Mucosa of descending colon (tissue), 3 donors: ENCODE data around the gene BBC3. TPM values are rescaled to one million over a fixed set of nuclear protein-coding genes. Genes with fewer than 3 reads are reported as not detected.

ENCODE experiments used
- ATAC-seq: fragments of 200-7000 bp; cut with Tn5 transposase; one replicate; pipeline ENCODE4 v1.9.1; 2020; ENCODE audit warnings: mild to moderate bottlenecking, moderate library complexity
- DNase-seq, 3 donors: peaks; one replicate each; pipeline ENCODE4 v3.0.0-alpha.2; 2020
- H3K36me3 ChIP-seq: fragments of 200-600 bp; one replicate; pipeline ENCODE4 v1.8.0; 2021; ENCODE audit warnings: low read depth, mild to moderate bottlenecking
- H3K4me1 ChIP-seq: fragments of 200-600 bp; one replicate; pipeline ENCODE4 v1.8.0; 2021; ENCODE audit warnings: low read depth, mild to moderate bottlenecking
- H3K4me3 ChIP-seq: fragments of 200-600 bp; one replicate; pipeline ENCODE4 v1.8.0; 2021; ENCODE audit warnings: mild to moderate bottlenecking
- H3K9me3 ChIP-seq: fragments of 200-600 bp; one replicate; pipeline ENCODE4 v1.8.0; 2021; ENCODE audit warnings: mild to moderate bottlenecking
- intact Hi-C, 2 donors: fragments of 100-400 bp; cut with DNase I in 1 of 2; cut with micrococcal nuclease in 1 of 2; formaldehyde crosslinking; loops; one replicate each; pipeline versions ENCODE4 v1.11.0 to v1.11.1; 2022; cut with DNase I, micrococcal nuclease
- total RNA-seq, 3 donors: library from RNA; stranded (reverse); fragmentation: NEBNext Ultra II Directional in 2 of 3; extraction: Animal tissue kit (Norgen Biotek cat#: 25700) in 2 of 3; gene quantifications; one replicate each; pipeline versions ENCODE4 v1.2.1 to v1.2.4, GENCODE V29; 2021 to 2023
- TF ChIP-seq, protein P1 (sequence below): fragments of 200-600 bp; IDR thresholded peaks from one replicate; pipeline ENCODE4 v1.8.0; 2022; ENCODE audit warnings: antibody characterized with exemption, mild to moderate bottlenecking
- donor health status: DM: no; HTN: no; CAD: no; lungs with moderate emphysema.
- donor health status: DM: no; HTN: no; CAD: no.
- donor health status: DM: no; HTN: yes; CAD: no.

Gene BBC3
- total RNA-seq, 3 donors from 2014 or later, result 18.3 to 24.9 (median 22.8) TPM

DNA sequence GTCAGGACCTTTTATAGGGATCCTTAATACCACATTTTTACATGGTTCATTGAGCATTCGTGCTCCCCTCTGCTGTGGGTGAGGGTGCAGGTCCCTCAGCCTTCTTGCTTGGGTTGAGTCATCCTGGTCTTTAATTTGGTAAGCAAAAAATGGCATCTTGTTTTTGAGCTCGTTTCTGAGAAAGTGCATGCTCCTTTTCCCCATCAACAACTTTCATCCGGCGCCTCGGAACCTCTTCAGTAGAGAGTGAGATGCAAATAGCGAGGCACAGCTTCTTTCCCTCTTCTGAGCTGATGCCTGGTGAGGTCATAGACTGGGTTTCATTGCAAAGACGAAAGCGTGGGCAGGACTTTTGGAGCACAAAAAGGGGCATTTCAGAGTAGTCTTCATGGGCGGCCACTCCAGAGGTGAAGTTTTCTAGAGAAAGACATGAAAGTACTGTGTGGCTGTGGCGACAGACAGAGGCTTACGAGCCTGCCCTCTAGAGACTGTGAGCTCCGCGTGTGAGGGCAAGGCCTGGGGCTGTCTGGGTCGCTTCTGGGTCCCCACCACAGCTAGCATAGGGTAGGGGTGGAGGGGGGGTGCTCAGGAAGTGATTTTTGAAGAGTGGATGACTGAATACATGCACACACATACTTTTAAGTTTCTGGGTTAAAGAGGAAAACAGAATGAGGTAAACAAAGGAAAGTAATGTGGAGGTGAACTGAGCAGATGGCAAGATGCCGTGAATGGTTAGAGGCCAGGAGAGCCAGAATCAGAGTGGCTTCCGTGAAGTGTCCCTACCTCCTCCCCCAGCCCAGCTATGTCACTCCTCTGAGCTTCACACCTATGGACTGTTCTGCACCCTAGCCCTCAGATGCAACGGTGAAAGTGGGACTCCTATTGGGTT is 44.3 kb downstream of the BBC3 start:
- TF ChIP-seq, protein P1, sequence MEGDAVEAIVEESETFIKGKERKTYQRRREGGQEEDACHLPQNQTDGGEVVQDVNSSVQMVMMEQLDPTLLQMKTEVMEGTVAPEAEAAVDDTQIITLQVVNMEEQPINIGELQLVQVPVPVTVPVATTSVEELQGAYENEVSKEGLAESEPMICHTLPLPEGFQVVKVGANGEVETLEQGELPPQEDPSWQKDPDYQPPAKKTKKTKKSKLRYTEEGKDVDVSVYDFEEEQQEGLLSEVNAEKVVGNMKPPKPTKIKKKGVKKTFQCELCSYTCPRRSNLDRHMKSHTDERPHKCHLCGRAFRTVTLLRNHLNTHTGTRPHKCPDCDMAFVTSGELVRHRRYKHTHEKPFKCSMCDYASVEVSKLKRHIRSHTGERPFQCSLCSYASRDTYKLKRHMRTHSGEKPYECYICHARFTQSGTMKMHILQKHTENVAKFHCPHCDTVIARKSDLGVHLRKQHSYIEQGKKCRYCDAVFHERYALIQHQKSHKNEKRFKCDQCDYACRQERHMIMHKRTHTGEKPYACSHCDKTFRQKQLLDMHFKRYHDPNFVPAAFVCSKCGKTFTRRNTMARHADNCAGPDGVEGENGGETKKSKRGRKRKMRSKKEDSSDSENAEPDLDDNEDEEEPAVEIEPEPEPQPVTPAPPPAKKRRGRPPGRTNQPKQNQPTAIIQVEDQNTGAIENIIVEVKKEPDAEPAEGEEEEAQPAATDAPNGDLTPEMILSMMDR, result no peak
- no peaks in the 10 kb centered on the region for H3K9me3 ChIP-seq
- DNase-seq, result peak in 2 of 3 donors; percentile 33 to 68
- no peak overlapping the region for H3K4me3 ChIP-seq
- H3K4me1 ChIP-seq, result peaks cover 42% of the 10 kb centered on the region
- intact Hi-C loops, result no loop called here
- peak; percentile 10 for ATAC-seq
- H3K36me3 ChIP-seq, result no peaks in the 10 kb centered on the region

DNA sequence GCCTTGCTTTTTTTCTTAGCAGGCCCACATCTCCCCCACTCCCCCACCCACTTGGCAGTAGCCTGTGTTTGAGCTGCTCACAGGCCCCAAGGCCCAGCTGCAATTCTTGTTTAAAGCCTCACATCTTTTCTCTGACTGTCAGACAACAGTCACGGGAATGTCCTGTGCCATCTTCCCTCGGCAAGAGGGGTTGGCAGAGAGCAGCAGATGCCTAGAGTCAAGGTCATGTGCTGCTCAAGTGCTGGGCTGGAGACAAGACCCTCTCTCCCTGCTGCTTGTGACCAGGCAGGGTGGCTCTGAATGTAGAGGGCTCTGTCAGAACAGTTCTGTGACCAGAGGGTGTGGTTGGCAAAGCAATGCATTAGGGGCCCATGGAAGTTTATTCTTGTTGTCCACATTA is 47.4 kb downstream of the BBC3 start:
- ATAC-seq (no peak), DNase-seq (peak in 1 of 3 donors; percentile 22)
- TF ChIP-seq, protein P1, result no peak
- Histone ChIP-seq H3K36me3 (no peaks in the 10 kb centered on the region), H3K4me1 (peaks cover 12% of the 10 kb centered on the region), H3K4me3 (no peak overlapping the region), H3K9me3 (no peaks in the 10 kb centered on the region)
- intact Hi-C loops, result no loop called here

DNA sequence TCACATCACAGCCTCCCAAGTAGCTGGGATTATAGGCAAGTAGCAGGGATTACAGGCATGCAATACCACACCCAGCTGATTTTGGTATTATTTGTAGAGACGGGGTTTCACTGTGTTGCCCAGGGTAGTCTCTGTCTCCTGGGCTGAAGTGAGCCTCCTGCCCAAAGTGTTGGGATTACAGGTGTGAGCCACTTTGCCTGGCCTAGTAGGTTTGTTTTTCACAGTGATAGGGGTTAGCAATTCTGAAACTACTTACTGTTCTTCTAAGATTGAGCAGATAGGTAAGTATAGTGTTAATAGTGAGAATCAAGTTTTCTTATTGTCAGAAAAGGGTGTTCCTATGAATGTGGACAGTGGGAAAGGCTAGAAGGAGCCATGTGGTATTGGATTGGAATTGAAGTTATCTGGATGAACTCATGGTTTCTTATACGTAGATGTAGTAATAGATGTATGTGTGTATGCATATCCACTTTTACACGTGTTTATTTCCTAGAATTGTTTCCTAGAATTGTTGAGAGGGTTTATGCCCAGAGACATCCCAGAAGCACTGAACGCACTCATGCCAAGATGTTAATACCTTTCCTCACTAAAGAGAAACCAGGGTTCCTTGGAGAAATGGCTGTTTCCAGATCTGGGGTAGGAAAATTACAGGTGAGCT is 51.2 kb downstream of the BBC3 start:
- no peaks in the 10 kb centered on the region for H3K36me3 ChIP-seq
- intact Hi-C loops, result no loop called here
- no peak overlapping the region for H3K4me3 ChIP-seq
- H3K9me3 ChIP-seq, result no peaks in the 10 kb centered on the region
- H3K4me1 ChIP-seq, result peaks cover 13% of the 10 kb centered on the region
- ATAC-seq (no peak), DNase-seq (peak in 1 of 3 donors; percentile 0)
- TF ChIP-seq, protein P1, result no peak

DNA sequence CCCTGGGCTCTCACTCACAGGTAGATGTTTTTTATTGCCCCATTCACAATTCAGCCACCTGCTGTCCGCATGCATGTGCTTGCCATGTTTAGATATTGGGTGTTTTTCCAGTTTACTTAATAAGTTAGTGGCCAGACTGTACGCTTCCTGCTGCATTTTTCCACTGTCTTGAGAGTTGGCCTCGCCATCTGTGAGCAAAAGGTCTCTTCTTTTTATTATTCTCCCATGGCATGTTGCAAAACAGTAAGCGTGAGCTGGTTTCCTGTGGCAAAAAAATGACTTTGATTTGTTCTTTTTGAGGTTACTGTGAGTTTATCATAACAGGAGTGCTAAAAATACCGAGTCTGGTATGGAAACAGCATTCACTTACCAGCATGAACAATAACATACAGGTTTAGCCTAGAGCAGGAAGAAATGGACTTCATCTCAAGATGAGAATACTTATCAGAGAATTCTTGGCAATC is 54.3 kb downstream of the BBC3 start:
- H3K36me3 ChIP-seq, result no peaks in the 10 kb centered on the region
- TF ChIP-seq, protein P1, result no peak
- DNase-seq, result no peak
- no peak overlapping the region for H3K4me3 ChIP-seq
- intact Hi-C loops, result no loop called here
- no peaks in the 10 kb centered on the region for H3K9me3 ChIP-seq
- peak; percentile 65 for ATAC-seq
- H3K4me1 ChIP-seq, result peaks cover 13% of the 10 kb centered on the region

DNA sequence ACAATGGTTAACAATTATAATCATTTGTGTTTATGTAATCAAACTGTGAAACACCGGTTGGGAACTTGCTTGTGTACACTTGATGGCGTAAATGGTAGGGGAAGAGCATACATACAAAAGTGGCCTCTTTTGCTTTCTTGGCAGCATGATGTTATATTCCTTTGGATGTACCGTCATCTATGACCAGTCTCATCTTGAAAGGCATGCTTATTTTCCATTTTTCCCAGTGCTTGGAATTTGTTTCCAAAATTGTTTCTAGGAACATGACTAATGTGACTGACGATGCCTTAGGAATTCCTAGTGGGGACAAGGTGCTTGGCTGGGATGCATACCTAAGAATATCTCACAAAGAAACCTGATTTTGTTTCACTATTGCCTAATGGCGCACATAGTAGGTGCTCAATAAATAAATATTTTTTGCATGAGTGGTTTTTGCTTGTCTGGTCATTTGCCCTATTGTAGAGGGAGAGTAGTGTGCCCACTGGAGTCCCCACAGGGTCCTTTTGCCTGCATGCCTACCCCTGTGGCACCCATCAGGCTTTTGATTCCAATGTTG is 54.9 kb downstream of the BBC3 start:
- H3K36me3 ChIP-seq, result no peaks in the 10 kb centered on the region

More for the DNA sequence above, 54.9 kb downstream of the BBC3 start:
- Histone ChIP-seq H3K9me3 (no peaks in the 10 kb centered on the region), H3K4me1 (peaks cover 13% of the 10 kb centered on the region), H3K4me3 (no peak overlapping the region)
- TF ChIP-seq, protein P1, result no peak
- intact Hi-C loops, result no loop called here
- ATAC-seq, result no peak
- DNase-seq, result no peak
